ENCODE results near the gene TSPAN9.

- TF ChIP-seq, protein P1, sequence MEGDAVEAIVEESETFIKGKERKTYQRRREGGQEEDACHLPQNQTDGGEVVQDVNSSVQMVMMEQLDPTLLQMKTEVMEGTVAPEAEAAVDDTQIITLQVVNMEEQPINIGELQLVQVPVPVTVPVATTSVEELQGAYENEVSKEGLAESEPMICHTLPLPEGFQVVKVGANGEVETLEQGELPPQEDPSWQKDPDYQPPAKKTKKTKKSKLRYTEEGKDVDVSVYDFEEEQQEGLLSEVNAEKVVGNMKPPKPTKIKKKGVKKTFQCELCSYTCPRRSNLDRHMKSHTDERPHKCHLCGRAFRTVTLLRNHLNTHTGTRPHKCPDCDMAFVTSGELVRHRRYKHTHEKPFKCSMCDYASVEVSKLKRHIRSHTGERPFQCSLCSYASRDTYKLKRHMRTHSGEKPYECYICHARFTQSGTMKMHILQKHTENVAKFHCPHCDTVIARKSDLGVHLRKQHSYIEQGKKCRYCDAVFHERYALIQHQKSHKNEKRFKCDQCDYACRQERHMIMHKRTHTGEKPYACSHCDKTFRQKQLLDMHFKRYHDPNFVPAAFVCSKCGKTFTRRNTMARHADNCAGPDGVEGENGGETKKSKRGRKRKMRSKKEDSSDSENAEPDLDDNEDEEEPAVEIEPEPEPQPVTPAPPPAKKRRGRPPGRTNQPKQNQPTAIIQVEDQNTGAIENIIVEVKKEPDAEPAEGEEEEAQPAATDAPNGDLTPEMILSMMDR (IDR thresholded peaks at IDR 0.05; ENCODE audit: insufficient read depth, low read length), result no peak
- no peak for TF ChIP-seq POLR2AphosphoS5 (IDR thresholded peaks at IDR 0.05; ENCODE audit: low read depth)
These were observed 228.9 kb downstream of the TSPAN9 start for GRCh38 chr12:3305904-3306619.
